Measurements from ENCODE around the gene GRIK2. TPM values are rescaled to one million over a fixed set of nuclear protein-coding genes. Genes with fewer than 3 reads are reported as not detected.

The GRIK2 gene
- total and polyA plus RNA-seq, 2 donors (not counting 3 experiments of a cell fraction or from before 2014, with no cell fraction given): not detected

- Histone ChIP-seq H3K9ac (replicated peaks; ENCODE audit: extremely low read depth, insufficient read depth, low read length) (no peak overlapping the region), H4K20me1 (replicated peaks; ENCODE audit: control insufficient read depth, extremely low read depth, insufficient read depth, low read length) (no peaks in the 10 kb centered on the region), H3K79me2 (ENCODE audit: control insufficient read depth, insufficient read depth, low read length) (no peaks in the 10 kb centered on the region), H3K27me3 (ENCODE audit: control insufficient read depth in 2 of 2, insufficient read depth in 2 of 2, low read length in 2 of 2) (no peaks in the 10 kb centered on the region), H3K36me3 (ENCODE audit: control insufficient read depth in 2 of 2, extremely low read depth in 1 of 2, insufficient read depth in 2 of 2, low read length in 2 of 2) (no peaks in the 10 kb centered on the region), H3K27ac (ENCODE audit: insufficient read depth, low read depth, low read length) (no peak overlapping the region), H3K4me2 (ENCODE audit: insufficient read depth, low read length) (no peak overlapping the region), H3K4me1 (ENCODE audit: control insufficient read depth, extremely low read depth, insufficient read depth, low read length) (no peaks in the 10 kb centered on the region), H3K9me3 (replicated peaks; ENCODE audit: control insufficient read depth, insufficient read depth, low read length) (no peaks in the 10 kb centered on the region), H3K4me3 (replicated peaks in 1 of 3; ENCODE audit: insufficient read depth in 1 of 3, low read depth in 1 of 3, low read length in 3 of 3) (no peak overlapping the region), H3K9me1 (replicated peaks; ENCODE audit: control insufficient read depth, extremely low read depth, insufficient read depth, low read length) (no peaks in the 10 kb centered on the region), H2AFZ (ENCODE audit: low read depth, low read length) (no peak overlapping the region)
- BruUV-seq (replicated peaks): no TSS peak
- dilution Hi-C loops (cut with MboI; ENCODE audit: extremely low pct_ligation_motif_present, low sequenced_read_pairs) (no loop called here), intact Hi-C loops (cut with micrococcal nuclease) (no loop called here)
- ChIA-PET CTCF (no interaction called here), POLR2A (no interaction called here)
- DNase-seq (ENCODE audit: low read depth, low spot score) (no peak), FAIRE-seq (no peak)
- TF ChIP-seq FOS (IDR thresholded peaks at IDR 0.05; ENCODE audit: borderline replicate concordance, insufficient read depth, low read length) (no peak), MYC (IDR thresholded peaks at IDR 0.05; ENCODE audit: low read depth, low read length) (no peak), JUN (IDR thresholded peaks at IDR 0.05; ENCODE audit: borderline replicate concordance, insufficient read depth, insufficient read length, low read depth) (no peak), POLR2A (IDR thresholded peaks at IDR 0.05; ENCODE audit: low read depth, low read length) (no peak), POLR2AphosphoS5 (IDR thresholded peaks at IDR 0.05; ENCODE audit: insufficient read depth, low read depth, low read length) (no peak), EZH2 (IDR thresholded peaks at IDR 0.05; ENCODE audit: borderline replicate concordance, low read depth, low read length, severe bottlenecking) (no peak), GATA2 (IDR thresholded peaks at IDR 0.05; ENCODE audit: insufficient read depth, insufficient read length, low read depth, low read length) (no peak)
- TF ChIP-seq, protein P1, sequence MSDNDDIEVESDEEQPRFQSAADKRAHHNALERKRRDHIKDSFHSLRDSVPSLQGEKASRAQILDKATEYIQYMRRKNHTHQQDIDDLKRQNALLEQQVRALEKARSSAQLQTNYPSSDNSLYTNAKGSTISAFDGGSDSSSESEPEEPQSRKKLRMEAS (IDR thresholded peaks at IDR 0.05; ENCODE audit: insufficient read depth, insufficient read length): no peak
- TF ChIP-seq, protein P2, sequence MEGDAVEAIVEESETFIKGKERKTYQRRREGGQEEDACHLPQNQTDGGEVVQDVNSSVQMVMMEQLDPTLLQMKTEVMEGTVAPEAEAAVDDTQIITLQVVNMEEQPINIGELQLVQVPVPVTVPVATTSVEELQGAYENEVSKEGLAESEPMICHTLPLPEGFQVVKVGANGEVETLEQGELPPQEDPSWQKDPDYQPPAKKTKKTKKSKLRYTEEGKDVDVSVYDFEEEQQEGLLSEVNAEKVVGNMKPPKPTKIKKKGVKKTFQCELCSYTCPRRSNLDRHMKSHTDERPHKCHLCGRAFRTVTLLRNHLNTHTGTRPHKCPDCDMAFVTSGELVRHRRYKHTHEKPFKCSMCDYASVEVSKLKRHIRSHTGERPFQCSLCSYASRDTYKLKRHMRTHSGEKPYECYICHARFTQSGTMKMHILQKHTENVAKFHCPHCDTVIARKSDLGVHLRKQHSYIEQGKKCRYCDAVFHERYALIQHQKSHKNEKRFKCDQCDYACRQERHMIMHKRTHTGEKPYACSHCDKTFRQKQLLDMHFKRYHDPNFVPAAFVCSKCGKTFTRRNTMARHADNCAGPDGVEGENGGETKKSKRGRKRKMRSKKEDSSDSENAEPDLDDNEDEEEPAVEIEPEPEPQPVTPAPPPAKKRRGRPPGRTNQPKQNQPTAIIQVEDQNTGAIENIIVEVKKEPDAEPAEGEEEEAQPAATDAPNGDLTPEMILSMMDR (IDR thresholded peaks at IDR 0.05; ENCODE audit: extremely low read depth in 1 of 2, insufficient read depth in 1 of 2, low read depth in 1 of 2, low read length in 2 of 2): no peak
These were observed 252.3 kb downstream of the GRIK2 start for GRCh38 chr6:101645770-101646169.

Measured in endothelial cell of umbilical vein (primary cell).